HEK293 (cell line): ENCODE data around the gene DHRS11.

Source experiments
- CTCF ChIA-PET: fragments of 350-600 bp; formaldehyde crosslinking; extraction: SDS; loops from one replicate; lab custom pipeline; 2021; ENCODE audit warnings: antibody characterized with exemption; lab: Yijun Ruan, JAX
- POLR2A ChIA-PET: fragments of 300-600 bp; formaldehyde crosslinking; extraction: SDS; loops from one replicate; lab custom pipeline; 2020; ENCODE audit warnings: antibody characterized with exemption, inconsistent platforms; lab: Yijun Ruan, JAX
- H3K27ac ChIP-seq: fragments of 200-500 bp; sonication (Bioruptor generic); 2 replicates; pipeline ENCODE4 v1.5.1; 2014; ENCODE audit warnings: low read depth, low read length, control low read depth, inconsistent platforms; ENCODE audit errors: extremely low read depth
- H3K36me3 ChIP-seq, 2 experiments: fragments of 200-500 bp in 1 of 2; sonication (Bioruptor generic) in 1 of 2; 1 replicate in 1 of 2; 2 replicates in 1 of 2; pipeline ENCODE4 v1.5.1; 2014 to 2017; ENCODE audit warnings: inconsistent platforms in 2 of 2, low read length in 2 of 2; ENCODE audit not compliant: control insufficient read depth in 2 of 2, insufficient read depth in 1 of 2
- H3K4me1 ChIP-seq: fragments of 200-500 bp; sonication (Bioruptor generic); 2 replicates; pipeline ENCODE4 v1.5.1; 2014; ENCODE audit warnings: mild to moderate bottlenecking, low read length, inconsistent platforms; ENCODE audit not compliant: control insufficient read depth, insufficient read depth
- H3K4me3 ChIP-seq: 2 replicates; pipeline ENCODE4 v1.5.1; 2011; ENCODE audit warnings: low read depth, mild to moderate bottlenecking, control low read depth, low read length, moderate library complexity
- H3K9me3 ChIP-seq: fragments of 200-500 bp; sonication (Bioruptor generic); 2 replicates; pipeline ENCODE4 v1.5.1; 2014; ENCODE audit warnings: low read depth, low read length, inconsistent platforms; ENCODE audit not compliant: control insufficient read depth, insufficient read depth
- KLF10 ChIP-seq: fragments of 450-650 bp; IDR thresholded peaks from 2 replicates; pipeline ENCODE4 v1.5.1; 2018; ENCODE audit warnings: missing biosample characterization, mild to moderate bottlenecking, missing genetic modification characterization
- KLF8 ChIP-seq: fragments of 450-650 bp; formaldehyde crosslinking; IDR thresholded peaks from 2 replicates; pipeline ENCODE4 v1.5.1; 2016; ENCODE audit warnings: missing biosample characterization, missing genetic modification characterization
- PRDM2 ChIP-seq: fragments of 450-650 bp; formaldehyde crosslinking; IDR thresholded peaks from 2 replicates; pipeline ENCODE4 v1.5.1; 2016; ENCODE audit warnings: missing biosample characterization, missing genetic modification characterization, borderline replicate concordance
- WT1 ChIP-seq: fragments of 450-650 bp; formaldehyde crosslinking; IDR thresholded peaks from 2 replicates; pipeline ENCODE4 v1.5.1; 2016; ENCODE audit warnings: missing biosample characterization, missing genetic modification characterization
- ZEB2 ChIP-seq: fragments of 450-650 bp; formaldehyde crosslinking; IDR thresholded peaks from 2 replicates; pipeline ENCODE4 v1.5.1; 2016; ENCODE audit warnings: missing biosample characterization, missing genetic modification characterization
- ZNF10 ChIP-seq: fragments of 450-650 bp; formaldehyde crosslinking; IDR thresholded peaks from 2 replicates; pipeline ENCODE4 v1.5.1; 2017; ENCODE audit warnings: missing biosample characterization, missing genetic modification characterization
- ZNF335 ChIP-seq: fragments of 450-650 bp; formaldehyde crosslinking; conservative IDR thresholded peaks from 2 replicates; pipeline ENCODE4 v1.5.1; 2016; ENCODE audit warnings: missing biosample characterization, missing genetic modification characterization
- ZNF501 ChIP-seq: fragments of 450-650 bp; formaldehyde crosslinking; IDR thresholded peaks from 2 replicates; pipeline ENCODE4 v1.5.1; 2016; ENCODE audit warnings: missing biosample characterization, missing genetic modification characterization
- ZNF513 ChIP-seq: fragments of 450-650 bp; IDR thresholded peaks from 2 replicates; pipeline ENCODE4 v1.5.1; 2018; ENCODE audit warnings: missing biosample characterization, missing genetic modification characterization
- ZNF521 ChIP-seq: fragments of 450-650 bp; formaldehyde crosslinking; IDR thresholded peaks from 2 replicates; pipeline ENCODE4 v1.5.1; 2017; ENCODE audit warnings: missing biosample characterization, mild to moderate bottlenecking, missing genetic modification characterization
- ZNF544 ChIP-seq: fragments of 450-650 bp; formaldehyde crosslinking; IDR thresholded peaks from 2 replicates; pipeline ENCODE4 v1.5.0; 2017; ENCODE audit warnings: missing biosample characterization, missing genetic modification characterization
- ZNF624 ChIP-seq: fragments of 450-650 bp; formaldehyde crosslinking; IDR thresholded peaks from 2 replicates; pipeline ENCODE4 v1.5.1; 2017; ENCODE audit warnings: missing biosample characterization, missing genetic modification characterization
- ZNF660 ChIP-seq: fragments of 450-650 bp; IDR thresholded peaks from 2 replicates; pipeline ENCODE4 v1.5.1; 2018; ENCODE audit warnings: missing biosample characterization, mild to moderate bottlenecking, missing genetic modification characterization
- ZNF747 ChIP-seq: fragments of 450-650 bp; formaldehyde crosslinking; IDR thresholded peaks from 2 replicates; pipeline ENCODE4 v1.5.1; 2016; ENCODE audit warnings: missing biosample characterization, missing genetic modification characterization
- ZNF768 ChIP-seq: fragments of 450-650 bp; formaldehyde crosslinking; IDR thresholded peaks from 2 replicates; pipeline ENCODE4 v1.5.1; 2018; ENCODE audit warnings: missing biosample characterization, mild to moderate bottlenecking, missing genetic modification characterization
- ZNF776 ChIP-seq: fragments of 450-650 bp; formaldehyde crosslinking; IDR thresholded peaks from 2 replicates; pipeline ENCODE4 v1.5.0; 2017; ENCODE audit warnings: missing biosample characterization, missing genetic modification characterization, borderline replicate concordance
- ZSCAN16 ChIP-seq: fragments of 450-650 bp; formaldehyde crosslinking; IDR thresholded peaks from 2 replicates; pipeline ENCODE4 v1.5.1; 2016; ENCODE audit warnings: missing biosample characterization, missing genetic modification characterization

DHRS11 gene

GRCh38 chr17:36597866-36598777 is 6.4 kb downstream of the DHRS11 start:
- Histone ChIP-seq H3K36me3 (peaks cover 0 to 63% of the 10 kb centered on the region in 2 experiments; a peak in 2 of 3 replicates), H3K27ac (no peak overlapping the region), H3K4me3 (no peak overlapping the region), H3K4me1 (peaks cover 7% of the 10 kb centered on the region; the same call in 1 of the 2 replicates), H3K9me3 (no peaks in the 10 kb centered on the region)
- ChIA-PET POLR2A (interaction anchor here (0.5 to 3.8 kb wide), 2 partner anchors 8 to 53 kb away, joined by 6 to 42 read pairs; partner anchors contain the start of gene GGNBP2), CTCF (interaction anchor here (0.7 to 1.0 kb wide), 2 partner anchors 13 to 64 kb away, joined by 3 read pairs; no protein-coding TSS in a partner anchor)
- TF ChIP-seq ZNF513 = no peak
- TF ChIP-seq WT1 = no peak
- TF ChIP-seq ZNF501 (tag by site-specific recombination) = no peak
- no peak for TF ChIP-seq ZNF544 (tag by site-specific recombination)
- no peak for TF ChIP-seq ZNF660 (tag by site-specific recombination)
- no peak for TF ChIP-seq ZSCAN16 (tag by site-specific recombination)
- TF ChIP-seq ZNF521 (tag by site-specific recombination) = no peak
- no peak for TF ChIP-seq ZNF335 (tag by site-specific recombination)

- peaks cover 9% of the 10 kb centered on the region; the same call in 1 of the 2 replicates for H3K4me1 ChIP-seq
- H3K36me3 ChIP-seq = peaks cover 4 to 59% of the 10 kb centered on the region in 2 experiments; a peak in 2 of 3 replicates
- no peak for TF ChIP-seq KLF8 (tag by site-specific recombination)
- TF ChIP-seq ZNF10 (tag by site-specific recombination) = no peak
- no peak for TF ChIP-seq ZNF747
- no peak for TF ChIP-seq ZNF776
- TF ChIP-seq ZNF768 = no peak
- TF ChIP-seq, all 188 proteins: peak for 0
- ChIA-PET CTCF (interaction anchor here (0.6 kb wide), 1 partner anchor 787 kb away, joined by 3 read pairs; no protein-coding TSS in a partner anchor), POLR2A (interaction anchor here (3.8 kb wide), 1 partner anchor 54 kb away, joined by 42 read pairs; the partner anchor contains the start of gene GGNBP2)
- Histone ChIP-seq H3K27ac (no peak overlapping the region), H3K9me3 (no peaks in the 10 kb centered on the region), H3K4me3 (no peak overlapping the region)
These were observed 7.3 kb downstream of the DHRS11 start for GRCh38 chr17:36598951-36599401.

- peaks cover 9% of the 10 kb centered on the region; the same call in 1 of the 2 replicates for H3K4me1 ChIP-seq
- H3K4me3 ChIP-seq = no peak overlapping the region
- CTCF ChIA-PET = interaction anchor here (0.5 to 3.6 kb wide), 3 partner anchors 12 to 786 kb away, joined by 3 to 18 read pairs (median 3); no protein-coding TSS in a partner anchor
- no peak overlapping the region for H3K27ac ChIP-seq
- no peaks in the 10 kb centered on the region for H3K9me3 ChIP-seq
- peaks cover 4 to 58% of the 10 kb centered on the region in 2 experiments; a peak in 2 of 3 replicates for H3K36me3 ChIP-seq
- no peak for TF ChIP-seq ZNF624
- TF ChIP-seq ZEB2 (tag by site-specific recombination) = no peak
- no peak for TF ChIP-seq KLF10 (tag by site-specific recombination)
- no peak for TF ChIP-seq PRDM2 (tag by site-specific recombination)
- POLR2A ChIA-PET = interaction anchor here (1.0 to 3.8 kb wide), 2 partner anchors 8 to 54 kb away, joined by 3 to 42 read pairs; partner anchors contain the start of genes DHRS11 and GGNBP2
These were observed 8.0 kb downstream of the DHRS11 start for GRCh38 chr17:36599546-36600250.
